Spleen (tissue), 11 donors: ENCODE measurements around the gene FAM151A. TPM values are rescaled to one million over a fixed set of nuclear protein-coding genes. Genes with fewer than 3 reads are reported as not detected.

Source experiments
- DNase-seq: peaks from one replicate; pipeline ENCODE4 v3.0.0-alpha.2; 2020
- H3K27ac ChIP-seq, 8 donors: fragments of 200-600 bp; sonication (generic) in 7 of 8; 1 replicate in 4 of 8; 2 replicates in 4 of 8; pipeline versions ENCODE4 v1.5.0 to v1.8.0; 2016 to 2021; ENCODE audit warnings: inconsistent platforms in 4 of 8, mild to moderate bottlenecking in 4 of 8, moderate library complexity in 1 of 8
- H3K27me3 ChIP-seq, 7 donors: fragments of 200-600 bp; sonication (generic) in 6 of 7; replicated peaks in 1 of 7; 1 replicate in 4 of 7; 2 replicates in 3 of 7; pipeline versions ENCODE4 v1.5.0 to v1.8.0; 2016 to 2021; ENCODE audit warnings: inconsistent platforms in 3 of 7, mild to moderate bottlenecking in 1 of 7
- H3K36me3 ChIP-seq, 6 donors: fragments of 200-600 bp; sonication (generic) in 5 of 6; 1 replicate in 4 of 6; 2 replicates in 2 of 6; pipeline versions ENCODE4 v1.5.0 to v1.8.0; 2016 to 2021; ENCODE audit warnings: inconsistent platforms in 2 of 6
- H3K4me1 ChIP-seq, 6 donors: fragments of 200-600 bp; sonication (generic) in 5 of 6; 1 replicate in 3 of 6; 2 replicates in 3 of 6; pipeline versions ENCODE4 v1.5.0 to v1.8.0; 2016 to 2021; ENCODE audit warnings: inconsistent platforms in 3 of 6
- H3K4me3 ChIP-seq, 8 donors: fragments of 200-600 bp; sonication (generic) in 7 of 8; 1 replicate in 4 of 8; 2 replicates in 4 of 8; pipeline versions ENCODE4 v1.5.0 to v1.8.0; 2016 to 2021; ENCODE audit warnings: inconsistent platforms in 4 of 8, mild to moderate bottlenecking in 4 of 8, moderate library complexity in 2 of 8
- H3K9me3 ChIP-seq, 8 donors: fragments of 200-600 bp; sonication (generic) in 7 of 8; 1 replicate in 4 of 8; 2 replicates in 4 of 8; pipeline versions ENCODE4 v1.5.0 to v1.8.0; 2016 to 2021; ENCODE audit warnings: inconsistent platforms in 4 of 8
- POLR2A ChIP-seq, 3 donors: fragments of 450-650 bp; IDR thresholded peaks; one replicate each; pipeline ENCODE4 v1.5.1; 2017; ENCODE audit warnings: antibody characterized with exemption in 3 of 3, mild to moderate bottlenecking in 1 of 3
- POLR2AphosphoS5 ChIP-seq, 3 donors: sonication (generic); formaldehyde crosslinking; IDR thresholded peaks; one replicate each; pipeline ENCODE4 v1.5.1; 2017; ENCODE audit warnings: antibody characterized with exemption in 3 of 3
- WGBS, 5 donors: extraction: QIAGEN DNeasy Blood & Tissue Kit in 3 of 5; methylation state at CpG; one replicate each; pipeline versions ENCODE4 v1.1.5 to v1.1.7; 2013 to 2018; 5-methylcytosine and 5-hydroxymethylcytosine counted together
- intact Hi-C: fragments of 100-400 bp; cut with DNase I; formaldehyde crosslinking; loops from one replicate; pipeline ENCODE4 v1.15.0; 2023; ENCODE audit warnings: low total_unique reads
- polyA plus RNA-seq, 3 donors: library from polyadenylated mRNA; stranded (reverse); fragments of 200-250 nt; gene quantifications; one replicate each; pipeline ENCODE4 v1.2.1, GENCODE V29; 2013
- total RNA-seq, 7 donors: library from RNA; depleted of rRNA in 3 of 7; stranded (reverse); fragments of >200 nt in 3 of 7; fragmentation: NEBNext Ultra II Directional in 4 of 7; extraction: Animal tissue kit (Norgen Biotek cat#: 25700) in 4 of 7; gene quantifications; one replicate each; pipeline versions ENCODE4 v1.1.0 to v1.2.1, GENCODE V29; 2016 to 2021
- TF ChIP-seq, protein P1 (sequence below), 11 experiments: fragments of 200-600 bp in 7 of 11; fragments of 450-650 bp in 4 of 11; sonication (generic) in 4 of 11; IDR thresholded peaks in 8 of 11; conservative IDR thresholded peaks in 3 of 11; 1 replicate in 7 of 11; 2 replicates in 4 of 11; pipeline versions ENCODE4 v1.4.0 to v1.8.0; 2016 to 2021; ENCODE audit warnings: antibody characterized with exemption in 11 of 11, inconsistent platforms in 4 of 11, mild to moderate bottlenecking in 1 of 11
- donor health status: healthy with polysubstance abuse.
- donor health status: DM: no; HTN: no; CAD: no; lungs with moderate emphysema.
- donor health status: DM: no; HTN: no; CAD: no.
- donor health status: Bipolar disorder and iron deficiency.
- donor health status: healthy.
- donor health status: DM: no; HTN: no; CAD: no.
- donor health status: DM: yes; HTN: yes; CAD: no.

Gene FAM151A
- total and polyA plus RNA-seq, 10 donors: 0.70 to 4.2 (median 0.97) TPM; not detected in 1

DNA sequence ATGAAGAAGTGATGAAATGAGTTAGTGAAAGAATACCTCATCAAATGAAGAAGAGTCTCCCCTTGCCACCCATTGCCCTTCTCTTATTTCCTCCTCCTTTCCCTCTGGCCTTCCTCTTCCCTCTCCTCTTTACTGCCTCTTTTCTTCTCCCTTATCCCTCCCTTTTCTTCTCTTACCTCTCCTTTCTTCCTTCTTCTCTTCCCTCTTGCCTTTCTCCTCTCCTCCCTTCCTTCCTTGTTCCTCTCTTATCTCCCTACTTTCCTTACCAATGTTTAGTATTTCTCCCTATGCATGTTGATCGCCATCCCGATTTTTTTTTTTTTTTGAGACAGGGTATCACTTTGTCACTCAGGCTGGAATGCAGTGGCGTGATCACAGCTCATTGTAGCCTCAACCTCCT, 27.1 kb upstream of the FAM151A start:
- H3K9me3 ChIP-seq: peaks cover 0 to 3% (median 0%) of the 10 kb centered on the region in 8 donors
- no peak overlapping the region for H3K27ac ChIP-seq
- peaks cover 0 to 11% (median 0%) of the 10 kb centered on the region in 6 donors for H3K4me1 ChIP-seq
- 82 to 97% (median 88%) methylated on average over 3 of the region's 3 CpGs for WGBS, 5 donors
- no peaks in the 10 kb centered on the region for H3K36me3 ChIP-seq
- no peak for DNase-seq
- intact Hi-C loops: no loop called here
- H3K4me3 ChIP-seq: no peak overlapping the region
- peaks cover 0 to 5% (median 0%) of the 10 kb centered on the region in 7 donors for H3K27me3 ChIP-seq
- TF ChIP-seq POLR2AphosphoS5 (IDR thresholded peaks at IDR 0.05): no peak
- TF ChIP-seq POLR2A (IDR thresholded peaks at IDR 0.05): no peak
- TF ChIP-seq, protein P1, sequence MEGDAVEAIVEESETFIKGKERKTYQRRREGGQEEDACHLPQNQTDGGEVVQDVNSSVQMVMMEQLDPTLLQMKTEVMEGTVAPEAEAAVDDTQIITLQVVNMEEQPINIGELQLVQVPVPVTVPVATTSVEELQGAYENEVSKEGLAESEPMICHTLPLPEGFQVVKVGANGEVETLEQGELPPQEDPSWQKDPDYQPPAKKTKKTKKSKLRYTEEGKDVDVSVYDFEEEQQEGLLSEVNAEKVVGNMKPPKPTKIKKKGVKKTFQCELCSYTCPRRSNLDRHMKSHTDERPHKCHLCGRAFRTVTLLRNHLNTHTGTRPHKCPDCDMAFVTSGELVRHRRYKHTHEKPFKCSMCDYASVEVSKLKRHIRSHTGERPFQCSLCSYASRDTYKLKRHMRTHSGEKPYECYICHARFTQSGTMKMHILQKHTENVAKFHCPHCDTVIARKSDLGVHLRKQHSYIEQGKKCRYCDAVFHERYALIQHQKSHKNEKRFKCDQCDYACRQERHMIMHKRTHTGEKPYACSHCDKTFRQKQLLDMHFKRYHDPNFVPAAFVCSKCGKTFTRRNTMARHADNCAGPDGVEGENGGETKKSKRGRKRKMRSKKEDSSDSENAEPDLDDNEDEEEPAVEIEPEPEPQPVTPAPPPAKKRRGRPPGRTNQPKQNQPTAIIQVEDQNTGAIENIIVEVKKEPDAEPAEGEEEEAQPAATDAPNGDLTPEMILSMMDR (IDR thresholded peaks at IDR 0.05 in 8 of 11, conservative IDR thresholded peaks at IDR 0.05 in 3 of 11): no peak

DNA sequence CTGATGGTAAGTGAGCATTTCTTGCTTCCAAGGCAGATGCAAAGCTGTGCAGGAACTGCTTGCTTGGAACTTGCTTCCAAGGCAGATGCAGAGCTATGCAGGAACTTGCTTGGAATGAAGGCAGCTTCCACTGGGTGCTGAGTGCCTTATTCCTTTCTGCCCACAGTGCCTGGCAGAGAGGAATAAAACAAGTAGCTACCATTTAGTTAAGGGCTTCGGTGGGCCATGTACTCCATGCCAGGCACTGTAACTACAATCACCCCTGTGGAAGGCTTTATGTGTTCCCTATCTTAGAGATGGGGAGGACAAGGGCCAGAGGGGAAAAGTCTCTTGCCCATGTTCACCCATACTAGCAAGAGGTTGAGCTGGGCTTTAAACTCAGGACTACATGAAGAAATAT, 26.6 kb upstream of the FAM151A start:
- Histone ChIP-seq H3K36me3 (no peaks in the 10 kb centered on the region), H3K9me3 (peaks cover 0 to 7% (median 3%) of the 10 kb centered on the region in 8 donors), H3K4me3 (no peak overlapping the region), H3K27me3 (peaks cover 0 to 5% (median 0%) of the 10 kb centered on the region in 7 donors), H3K4me1 (peaks cover 0 to 11% (median 0%) of the 10 kb centered on the region in 6 donors), H3K27ac (no peak overlapping the region)
- DNase-seq: no peak
- intact Hi-C loops: no loop called here
- 80 to 100% (median 96%) methylated on average over 1 of the region's 1 CpG for WGBS, 5 donors
- TF ChIP-seq POLR2AphosphoS5 (IDR thresholded peaks at IDR 0.05) (no peak), POLR2A (IDR thresholded peaks at IDR 0.05) (no peak)
- TF ChIP-seq, protein P1 (IDR thresholded peaks at IDR 0.05 in 8 of 11, conservative IDR thresholded peaks at IDR 0.05 in 3 of 11): no peak

DNA sequence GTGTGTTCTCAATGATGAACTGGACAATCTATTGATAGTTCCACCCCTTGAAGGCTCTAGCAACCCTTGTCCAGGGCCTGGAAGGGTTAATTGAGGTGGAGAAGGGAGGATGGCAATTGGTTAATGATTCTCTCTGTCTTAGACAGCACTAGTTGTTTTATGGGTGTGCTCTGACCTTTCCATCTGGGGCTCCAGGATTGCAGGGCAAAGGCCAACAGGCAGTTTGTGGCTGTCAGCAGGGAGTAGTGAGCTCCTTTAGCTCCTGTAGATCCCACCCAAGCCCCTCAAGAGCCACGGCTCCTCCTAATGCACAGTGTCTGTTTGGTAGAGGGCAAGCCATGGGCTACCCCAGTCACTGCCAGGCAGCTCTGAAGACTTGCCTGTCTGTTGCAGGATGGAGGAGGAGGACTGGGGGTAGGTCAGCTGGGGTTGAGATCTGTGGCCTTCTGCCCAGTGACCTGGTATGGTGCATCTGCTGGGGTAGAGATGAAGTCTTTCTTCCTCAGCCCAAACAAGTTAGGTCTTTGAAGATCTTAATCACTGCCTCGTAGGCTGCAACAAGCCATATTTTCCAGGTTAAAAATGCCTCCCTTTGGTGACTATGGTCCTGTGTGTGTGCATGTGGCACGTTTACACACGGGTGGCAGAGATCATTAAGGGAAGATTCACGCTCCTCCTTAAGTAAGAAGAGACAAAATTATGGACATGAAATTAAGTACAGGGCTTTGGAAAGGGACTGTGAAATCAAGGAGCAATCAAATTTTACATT, 26.0 kb upstream of the FAM151A start:
- H3K36me3 ChIP-seq: no peaks in the 10 kb centered on the region
- peaks cover 0 to 5% (median 0%) of the 10 kb centered on the region in 7 donors for H3K27me3 ChIP-seq
- DNase-seq: no peak
- intact Hi-C loops: no loop called here
- peaks cover 0 to 11% (median 0%) of the 10 kb centered on the region in 6 donors for H3K4me1 ChIP-seq
- TF ChIP-seq, protein P1 (IDR thresholded peaks at IDR 0.05 in 8 of 11, conservative IDR thresholded peaks at IDR 0.05 in 3 of 11): no peak
- TF ChIP-seq POLR2A (IDR thresholded peaks at IDR 0.05) (no peak), POLR2AphosphoS5 (IDR thresholded peaks at IDR 0.05) (no peak)
- WGBS, 5 donors: 73 to 82% (median 81%) methylated on average over 4 to 5 of the region's 5 CpGs
- no peak overlapping the region for H3K27ac ChIP-seq
- no peak overlapping the region for H3K4me3 ChIP-seq
- H3K9me3 ChIP-seq: peaks cover 0 to 13% (median 9%) of the 10 kb centered on the region in 8 donors
